ENCODE results near the gene HOXC9.

GRCh38 chr12:53966085-53966384 is 33.9 kb upstream of the HOXC9 start:
- TF ChIP-seq CTCF (IDR thresholded peaks at IDR 0.05; ENCODE audit: insufficient read depth, low read length) (no peak), REST (IDR thresholded peaks at IDR 0.05; ENCODE audit: insufficient replicate concordance, low read depth) (no peak), GABPA (IDR thresholded peaks at IDR 0.05; ENCODE audit: low read depth) (no peak), POLR2AphosphoS5 (IDR thresholded peaks at IDR 0.05; ENCODE audit: low read depth) (no peak), SPI1 (IDR thresholded peaks at IDR 0.05; ENCODE audit: borderline replicate concordance, low read depth) (no peak)
